Medulla oblongata (tissue), 1 donor: ENCODE data around the gene HSPA1A.
"Not testable (repeated sequence)": the region's sequence is repeated elsewhere in the genome, so short reads cannot be mapped to it uniquely, and the experiment has no call there.

ENCODE experiments used
- DNase-seq: peaks from one replicate; pipeline ENCODE4 v3.0.0-alpha.2; 2015; ENCODE audit errors: extremely low spot score

The HSPA1A gene

GRCh38 chr6:31811645-31812044, 3.7 kb upstream of the HSPA1A start:
- no peak for DNase-seq

GRCh38 chr6:31813465-31813849, 1.9 kb upstream of the HSPA1A start:
- no peak for DNase-seq

DNA sequence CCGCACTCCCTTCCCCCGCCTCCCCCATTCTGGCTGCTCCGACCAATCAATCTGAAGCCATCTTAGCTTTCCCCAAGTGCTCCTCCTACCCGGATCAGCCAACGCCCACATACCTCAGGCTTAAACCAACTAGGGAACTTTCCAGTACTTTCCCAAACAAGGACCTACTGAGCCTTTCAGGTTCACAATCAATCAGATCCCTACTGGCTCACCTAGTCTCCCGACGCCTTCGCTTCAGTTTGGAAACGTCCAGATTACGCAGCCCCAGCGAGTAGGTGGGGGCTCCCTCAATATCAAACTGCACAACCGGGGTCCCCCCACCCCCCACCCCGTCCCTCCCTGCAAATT, 692 bp upstream of the HSPA1A start:
- DNase-seq = peak; percentile 99

GRCh38 chr6:31817133-31817928, 2.0 kb downstream of the HSPA1A start:
- DNase-seq = peak; percentile 81

- DNase-seq = peak; percentile 85
Measured at GRCh38 chr6:31817929-31818511, 2.7 kb downstream of the HSPA1A start.

DNA sequence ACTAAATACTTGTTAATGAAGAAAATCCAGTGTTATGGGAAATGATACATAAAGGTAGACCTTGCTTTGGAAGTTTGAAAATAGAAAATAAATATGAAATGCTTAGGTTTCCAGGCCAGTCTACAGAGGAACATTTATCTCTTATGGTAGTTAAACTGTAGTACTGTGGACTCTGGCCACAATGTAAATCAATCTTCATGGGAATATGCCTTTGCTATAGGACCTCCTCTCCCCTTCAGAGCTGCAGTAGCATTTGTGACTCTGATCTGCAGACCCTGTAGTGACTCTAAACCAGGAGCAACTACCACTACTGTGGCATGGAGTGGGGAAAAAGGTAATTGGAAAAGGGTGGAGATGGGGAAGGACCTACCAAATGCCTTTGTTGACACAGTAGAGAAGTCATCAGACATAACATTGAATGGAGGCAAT, 4.5 kb downstream of the HSPA1A start:
- peak; percentile 19 for DNase-seq

DNA sequence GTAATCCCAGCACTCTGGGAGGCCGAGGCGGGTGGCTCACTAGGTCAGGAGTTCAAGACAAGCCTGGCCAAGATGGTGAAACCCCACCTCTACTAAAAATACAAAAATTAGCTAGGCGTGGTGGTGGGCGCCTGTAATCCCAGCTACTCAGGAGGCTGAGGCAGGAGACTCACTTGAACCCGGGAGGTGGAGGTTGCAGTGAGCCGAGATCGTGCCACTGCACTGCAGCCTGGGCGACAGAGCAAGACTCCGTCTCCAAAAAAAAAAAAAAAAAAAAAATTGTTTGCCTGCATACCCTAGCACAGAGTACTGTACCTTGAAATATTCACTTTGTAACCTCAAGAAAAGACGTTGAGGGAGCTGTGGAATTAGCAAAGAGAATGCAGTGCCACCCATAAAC, 5.1 kb downstream of the HSPA1A start:
- DNase-seq = not testable (repeated sequence)

DNA sequence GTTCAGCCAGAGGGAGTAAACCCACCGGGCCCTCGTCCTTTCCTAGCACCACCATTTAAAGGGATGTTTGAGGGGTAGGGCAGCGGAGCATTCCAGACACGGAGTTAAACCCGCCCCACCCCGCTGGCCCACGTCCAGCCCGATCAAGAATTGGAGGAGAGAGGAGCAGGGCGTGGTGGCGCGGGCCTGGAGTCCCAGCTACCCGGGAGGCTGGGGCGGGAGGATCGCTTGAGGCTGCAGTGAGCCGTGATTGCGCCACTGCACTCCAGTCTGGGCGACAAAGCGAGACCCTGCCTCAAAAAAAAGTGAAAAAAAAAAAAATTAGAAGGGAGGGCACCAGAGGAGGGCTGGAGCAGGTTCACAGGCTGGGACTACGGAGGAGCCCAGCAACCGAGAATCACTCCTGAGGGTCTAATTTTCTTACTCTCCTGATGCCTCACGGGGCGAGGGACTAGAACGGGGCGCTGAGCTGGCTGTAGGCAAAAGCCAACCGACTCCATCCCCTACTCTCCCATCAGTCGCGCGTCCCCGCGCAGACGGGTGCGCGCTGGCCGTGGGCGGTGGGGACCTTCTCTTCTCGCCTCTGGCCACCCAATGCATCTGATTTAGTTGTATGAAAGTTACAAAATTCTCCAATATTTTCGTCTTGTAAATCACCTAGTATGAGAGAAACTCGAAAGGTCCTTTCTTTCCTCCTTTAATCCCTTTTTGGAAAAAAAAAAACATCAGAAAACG, 6.1 kb downstream of the HSPA1A start:
- peak; percentile 81 for DNase-seq

- peak; percentile 97 for DNase-seq
Measured at GRCh38 chr6:31822036-31822821, 6.9 kb downstream of the HSPA1A start.

DNA sequence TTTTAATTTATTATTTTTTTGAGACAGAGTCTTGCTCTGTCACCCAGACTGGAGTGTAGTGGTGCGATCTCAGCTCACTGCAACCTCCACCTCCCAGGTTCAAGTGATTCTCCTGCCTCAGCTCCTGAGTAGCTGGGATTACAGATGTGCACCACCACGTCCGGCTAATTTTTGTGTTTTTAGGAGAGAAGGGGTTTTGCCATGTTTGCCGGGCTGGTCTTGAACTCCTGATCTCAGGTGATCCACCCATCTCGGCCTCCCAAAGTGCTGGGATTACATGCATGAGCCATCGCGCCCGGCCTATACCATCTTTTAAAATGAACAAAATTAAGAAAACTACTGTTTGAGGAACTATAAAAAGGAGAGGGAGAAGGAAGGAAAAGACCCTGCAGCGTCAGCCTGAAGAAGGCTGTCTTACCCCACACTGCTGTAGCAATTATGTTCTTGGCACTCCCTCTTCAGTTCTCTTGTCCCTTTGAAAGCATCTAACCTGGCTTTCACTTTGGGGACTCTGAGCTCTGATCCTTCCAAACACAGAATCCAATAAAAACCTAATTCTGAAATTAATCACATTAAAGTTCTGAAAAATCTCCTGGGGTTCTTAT, 8.4 kb downstream of the HSPA1A start:
- peak; percentile 46 for DNase-seq

- no peak for DNase-seq
Measured at GRCh38 chr6:31825553-31825952, 10.2 kb downstream of the HSPA1A start.

- no peak for DNase-seq
Measured at GRCh38 chr6:31826793-31827285, 11.5 kb downstream of the HSPA1A start.

GRCh38 chr6:31827286-31828079, 12.1 kb downstream of the HSPA1A start, which contains the start of gene HSPA1B:
Gene HSPA1B, plus strand, starts transcription at chr6:31827738. Its CDS starts 213 bp downstream, at chr6:31827951.
- DNase-seq = peak; percentile 99

DNA sequence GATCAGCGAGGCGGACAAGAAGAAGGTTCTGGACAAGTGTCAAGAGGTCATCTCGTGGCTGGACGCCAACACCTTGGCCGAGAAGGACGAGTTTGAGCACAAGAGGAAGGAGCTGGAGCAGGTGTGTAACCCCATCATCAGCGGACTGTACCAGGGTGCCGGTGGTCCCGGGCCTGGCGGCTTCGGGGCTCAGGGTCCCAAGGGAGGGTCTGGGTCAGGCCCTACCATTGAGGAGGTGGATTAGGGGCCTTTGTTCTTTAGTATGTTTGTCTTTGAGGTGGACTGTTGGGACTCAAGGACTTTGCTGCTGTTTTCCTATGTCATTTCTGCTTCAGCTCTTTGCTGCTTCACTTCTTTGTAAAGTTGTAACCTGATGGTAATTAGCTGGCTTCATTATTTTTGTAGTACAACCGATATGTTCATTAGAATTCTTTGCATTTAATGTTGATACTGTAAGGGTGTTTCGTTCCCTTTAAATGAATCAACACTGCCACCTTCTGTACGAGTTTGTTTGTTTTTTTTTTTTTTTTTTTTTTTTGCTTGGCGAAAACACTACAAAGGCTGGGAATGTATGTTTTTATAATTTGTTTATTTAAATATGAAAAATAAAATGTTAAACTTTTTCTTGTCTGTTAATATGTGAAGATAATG, 14.4 kb downstream of the HSPA1A start:
- DNase-seq = peak; percentile 84

- peak; percentile 80 for DNase-seq
Measured at GRCh38 chr6:31830886-31831335, 15.6 kb downstream of the HSPA1A start.

DNA sequence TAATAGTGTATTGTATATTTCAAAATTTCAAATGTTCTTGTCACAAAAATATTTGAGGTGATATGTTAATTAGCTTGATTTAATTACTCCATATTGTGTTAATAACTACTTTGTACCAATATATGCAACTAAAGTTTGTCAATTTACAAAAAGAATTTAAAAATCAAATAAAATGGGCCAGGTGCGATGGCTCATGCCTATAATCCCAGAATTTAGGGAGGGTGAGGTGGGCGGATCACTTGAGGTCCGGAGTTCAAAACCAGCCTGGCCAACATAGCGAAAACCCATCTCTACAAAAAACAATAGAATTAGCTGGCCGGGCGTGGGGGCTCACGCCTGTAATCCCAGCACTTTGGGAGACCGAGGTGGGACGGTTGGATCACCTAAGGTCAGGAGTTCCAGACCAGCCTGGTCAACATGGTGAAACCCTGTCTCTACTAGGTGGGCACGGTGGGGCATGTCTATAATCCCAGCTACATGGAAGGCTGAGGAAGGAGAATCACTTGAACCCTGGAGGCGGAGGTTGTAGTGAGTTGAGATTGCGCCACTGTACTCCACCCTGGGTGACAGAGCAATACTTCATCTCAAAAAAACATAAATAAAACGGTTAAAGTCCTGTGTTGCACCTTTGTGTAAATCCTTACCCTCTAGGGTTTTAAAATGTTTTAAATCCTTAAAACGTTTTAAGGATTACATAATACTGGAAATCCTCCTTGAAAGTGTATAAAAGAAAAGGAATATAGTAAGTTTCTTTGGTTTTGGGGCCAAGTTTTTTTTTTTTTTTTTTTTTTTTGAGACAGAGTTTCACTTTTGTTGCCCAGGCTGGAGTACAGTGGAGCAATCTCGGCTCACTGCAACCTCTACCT, 16.2 kb downstream of the HSPA1A start:
- peak; percentile 58 for DNase-seq

DNA sequence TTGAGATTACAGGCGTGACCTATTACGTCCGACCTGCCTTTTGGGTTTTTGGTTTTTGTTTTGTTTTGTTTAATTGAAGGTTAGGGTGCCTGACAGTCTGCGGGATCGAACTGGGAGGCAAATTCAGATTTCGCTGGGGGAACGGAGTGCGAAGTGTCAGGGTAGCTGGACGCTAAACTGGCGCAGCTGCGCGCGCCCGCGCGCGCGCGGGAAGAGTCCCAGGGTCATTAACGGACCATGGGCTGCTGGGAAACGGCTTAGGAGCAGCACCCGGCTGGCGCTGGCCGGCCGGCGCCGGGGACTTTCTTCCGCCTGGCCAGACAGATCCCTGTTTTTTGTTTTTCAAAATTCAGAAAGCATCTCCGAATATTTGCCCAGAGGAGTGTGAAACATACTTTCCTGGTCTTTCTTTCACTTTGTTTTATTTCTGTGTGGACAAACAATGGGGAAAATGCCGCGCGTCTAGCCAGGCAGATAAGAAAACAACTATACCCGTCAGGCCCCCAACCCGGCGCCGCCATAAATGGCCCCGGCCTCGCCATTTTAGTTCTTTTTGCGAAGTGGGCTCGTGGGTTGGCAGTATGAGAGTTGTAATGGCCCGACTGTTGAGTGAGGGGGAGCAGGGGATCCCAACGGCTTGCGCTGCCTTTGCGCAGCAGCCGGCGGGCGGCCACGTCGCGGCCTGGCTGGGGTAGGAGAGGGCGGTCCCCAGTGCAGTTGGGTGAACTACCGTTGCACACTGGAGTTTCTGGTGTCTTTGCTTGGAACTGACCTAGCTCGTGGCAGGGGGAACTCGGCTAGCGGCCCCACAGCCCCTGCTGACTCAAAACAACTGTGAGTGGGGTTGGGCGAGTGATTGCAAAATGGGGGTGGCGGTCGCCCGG, 19.3 kb downstream of the HSPA1A start:
- DNase-seq = peak; percentile 93

DNA sequence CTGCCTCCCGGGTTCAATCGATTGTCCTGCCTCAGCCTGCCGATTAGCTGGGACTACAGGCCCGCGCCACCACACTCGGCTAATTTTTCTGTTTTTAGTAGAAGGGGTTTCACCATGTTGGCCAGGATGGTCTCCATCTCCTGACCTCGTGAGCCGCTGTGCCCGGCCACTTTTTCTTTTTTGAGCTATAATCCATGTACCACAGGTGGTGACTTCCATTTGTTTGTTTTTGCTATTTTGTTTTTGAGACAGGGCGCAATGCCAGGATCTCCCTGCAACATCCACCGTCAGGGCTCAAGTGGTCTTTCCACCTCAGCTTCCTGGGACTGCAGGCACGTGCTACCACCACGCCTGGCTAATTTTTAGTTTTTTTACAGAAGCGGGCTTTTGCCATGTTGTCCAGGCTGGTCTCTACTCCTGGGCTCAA, 20.7 kb downstream of the HSPA1A start:
- no peak for DNase-seq
